ENCODE data around the gene UQCRC1. TPM values are rescaled to one million over a fixed set of nuclear protein-coding genes. Genes with fewer than 3 reads are reported as not detected.

Gene UQCRC1
- total and polyA plus RNA-seq, 2 donors (not counting 1 experiment from before 2014, with no cell fraction given): 226 to 366 TPM

DNA sequence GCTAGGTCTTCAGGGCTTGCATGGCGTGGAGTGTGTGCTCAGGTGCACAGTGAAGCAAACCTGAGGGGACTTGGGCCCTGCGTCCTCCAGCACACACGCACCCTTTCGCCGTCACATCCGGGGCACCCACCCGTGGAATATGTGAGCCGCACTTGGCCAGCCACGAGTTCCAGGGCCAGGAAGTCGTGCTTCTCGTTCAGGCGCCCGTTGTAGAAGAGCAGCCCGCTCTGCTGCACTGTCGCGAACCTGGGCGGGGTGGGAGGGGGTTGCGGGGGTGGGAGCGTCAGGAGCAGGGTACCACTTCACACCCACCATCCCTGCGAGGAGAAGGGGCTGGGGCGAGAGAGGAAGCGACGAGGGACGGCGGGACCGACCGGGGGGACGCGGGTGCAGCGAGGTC is 46.2 kb upstream of the UQCRC1 start:
- Histone ChIP-seq H3K4me2 (ENCODE audit: extremely low read depth, insufficient read depth, low read length) (peak overlapping the region; percentile 46), H2AFZ (ENCODE audit: low read length) (no peak overlapping the region), H3K4me3 (replicated peaks in 1 of 4; ENCODE audit: control extremely low read depth in 1 of 4, insufficient read depth in 1 of 4, low read depth in 3 of 4, low read length in 4 of 4) (no peak overlapping the region)

DNA sequence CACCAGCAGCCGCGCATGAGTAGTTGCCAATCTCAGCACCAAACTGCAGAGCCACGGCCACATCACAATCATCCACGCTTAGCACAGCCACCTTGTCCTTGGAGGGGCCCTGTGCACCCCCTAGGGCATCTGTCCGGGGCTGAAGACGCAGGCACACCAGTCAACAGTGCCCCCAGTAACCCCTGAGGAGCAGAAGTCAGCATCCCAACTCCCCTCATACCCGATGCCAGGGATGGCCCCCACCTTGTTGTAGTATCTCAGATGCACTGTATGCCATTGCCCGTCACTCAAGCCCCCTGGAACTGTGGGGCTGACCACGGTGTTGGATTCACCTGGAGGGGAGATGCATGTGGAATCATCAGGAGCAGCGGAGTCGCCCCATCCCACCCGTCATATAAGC is 45.6 kb upstream of the UQCRC1 start:
- H3K36me3 ChIP-seq (ENCODE audit: control insufficient read depth, insufficient read depth, low read length): no peaks in the 10 kb centered on the region
- no peak overlapping the region for H3K4me2 ChIP-seq (ENCODE audit: extremely low read depth, insufficient read depth, low read length)
- H3K27ac ChIP-seq (ENCODE audit: insufficient read depth, low read length): no peak overlapping the region
- H4K20me1 ChIP-seq (ENCODE audit: control insufficient read depth, extremely low read depth, insufficient read depth, low read length): no peaks in the 10 kb centered on the region
- no peaks in the 10 kb centered on the region for H3K79me2 ChIP-seq (ENCODE audit: control insufficient read depth, insufficient read depth, low read length)
- TF ChIP-seq, protein P1, sequence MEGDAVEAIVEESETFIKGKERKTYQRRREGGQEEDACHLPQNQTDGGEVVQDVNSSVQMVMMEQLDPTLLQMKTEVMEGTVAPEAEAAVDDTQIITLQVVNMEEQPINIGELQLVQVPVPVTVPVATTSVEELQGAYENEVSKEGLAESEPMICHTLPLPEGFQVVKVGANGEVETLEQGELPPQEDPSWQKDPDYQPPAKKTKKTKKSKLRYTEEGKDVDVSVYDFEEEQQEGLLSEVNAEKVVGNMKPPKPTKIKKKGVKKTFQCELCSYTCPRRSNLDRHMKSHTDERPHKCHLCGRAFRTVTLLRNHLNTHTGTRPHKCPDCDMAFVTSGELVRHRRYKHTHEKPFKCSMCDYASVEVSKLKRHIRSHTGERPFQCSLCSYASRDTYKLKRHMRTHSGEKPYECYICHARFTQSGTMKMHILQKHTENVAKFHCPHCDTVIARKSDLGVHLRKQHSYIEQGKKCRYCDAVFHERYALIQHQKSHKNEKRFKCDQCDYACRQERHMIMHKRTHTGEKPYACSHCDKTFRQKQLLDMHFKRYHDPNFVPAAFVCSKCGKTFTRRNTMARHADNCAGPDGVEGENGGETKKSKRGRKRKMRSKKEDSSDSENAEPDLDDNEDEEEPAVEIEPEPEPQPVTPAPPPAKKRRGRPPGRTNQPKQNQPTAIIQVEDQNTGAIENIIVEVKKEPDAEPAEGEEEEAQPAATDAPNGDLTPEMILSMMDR (conservative IDR thresholded peaks at IDR 0.05 in 1 of 2, IDR thresholded peaks at IDR 0.05 in 1 of 2; ENCODE audit: low read depth in 1 of 2, low read length in 2 of 2): no peak
- no peak for TF ChIP-seq EZH2 (IDR thresholded peaks at IDR 0.05; ENCODE audit: low read length, missing control alignments)
- no peaks in the 10 kb centered on the region for H3K9me3 ChIP-seq (ENCODE audit: control insufficient read depth, insufficient read depth, low read depth, low read length)
- DNase-seq (ENCODE audit: low read depth in 2 of 2): no peak
- H3K27me3 ChIP-seq (ENCODE audit: control insufficient read depth, insufficient read depth, low read length): no peaks in the 10 kb centered on the region
- H3K4me1 ChIP-seq (ENCODE audit: control insufficient read depth, extremely low read depth, insufficient read depth, low read length): no peaks in the 10 kb centered on the region
- H3K4me3 ChIP-seq (replicated peaks in 1 of 4; ENCODE audit: control extremely low read depth in 1 of 4, insufficient read depth in 1 of 4, low read depth in 3 of 4, low read length in 4 of 4): no peak overlapping the region
- H3K9ac ChIP-seq (ENCODE audit: insufficient read depth, low read length): no peak overlapping the region
- no peak overlapping the region for H2AFZ ChIP-seq (ENCODE audit: low read length)

More for the DNA sequence above, 46.2 kb upstream of the UQCRC1 start:
- TF ChIP-seq, protein P1 (conservative IDR thresholded peaks at IDR 0.05 in 1 of 2, IDR thresholded peaks at IDR 0.05 in 1 of 2; ENCODE audit: low read depth in 1 of 2, low read length in 2 of 2): no peak
- no peak for TF ChIP-seq EZH2 (IDR thresholded peaks at IDR 0.05; ENCODE audit: low read length, missing control alignments)
- no peak for DNase-seq (ENCODE audit: low read depth in 2 of 2)
- H3K27me3 ChIP-seq (ENCODE audit: control insufficient read depth, insufficient read depth, low read length): peaks cover under 1% of the 10 kb centered on the region
- no peaks in the 10 kb centered on the region for H3K4me1 ChIP-seq (ENCODE audit: control insufficient read depth, extremely low read depth, insufficient read depth, low read length)
- H3K27ac ChIP-seq (ENCODE audit: insufficient read depth, low read length): no peak overlapping the region
- H3K9ac ChIP-seq (ENCODE audit: insufficient read depth, low read length): no peak overlapping the region
- no peaks in the 10 kb centered on the region for H3K9me3 ChIP-seq (ENCODE audit: control insufficient read depth, insufficient read depth, low read depth, low read length)
- H3K79me2 ChIP-seq (ENCODE audit: control insufficient read depth, insufficient read depth, low read length): no peaks in the 10 kb centered on the region
- H4K20me1 ChIP-seq (ENCODE audit: control insufficient read depth, extremely low read depth, insufficient read depth, low read length): no peaks in the 10 kb centered on the region
- H3K36me3 ChIP-seq (ENCODE audit: control insufficient read depth, insufficient read depth, low read length): no peaks in the 10 kb centered on the region

DNA sequence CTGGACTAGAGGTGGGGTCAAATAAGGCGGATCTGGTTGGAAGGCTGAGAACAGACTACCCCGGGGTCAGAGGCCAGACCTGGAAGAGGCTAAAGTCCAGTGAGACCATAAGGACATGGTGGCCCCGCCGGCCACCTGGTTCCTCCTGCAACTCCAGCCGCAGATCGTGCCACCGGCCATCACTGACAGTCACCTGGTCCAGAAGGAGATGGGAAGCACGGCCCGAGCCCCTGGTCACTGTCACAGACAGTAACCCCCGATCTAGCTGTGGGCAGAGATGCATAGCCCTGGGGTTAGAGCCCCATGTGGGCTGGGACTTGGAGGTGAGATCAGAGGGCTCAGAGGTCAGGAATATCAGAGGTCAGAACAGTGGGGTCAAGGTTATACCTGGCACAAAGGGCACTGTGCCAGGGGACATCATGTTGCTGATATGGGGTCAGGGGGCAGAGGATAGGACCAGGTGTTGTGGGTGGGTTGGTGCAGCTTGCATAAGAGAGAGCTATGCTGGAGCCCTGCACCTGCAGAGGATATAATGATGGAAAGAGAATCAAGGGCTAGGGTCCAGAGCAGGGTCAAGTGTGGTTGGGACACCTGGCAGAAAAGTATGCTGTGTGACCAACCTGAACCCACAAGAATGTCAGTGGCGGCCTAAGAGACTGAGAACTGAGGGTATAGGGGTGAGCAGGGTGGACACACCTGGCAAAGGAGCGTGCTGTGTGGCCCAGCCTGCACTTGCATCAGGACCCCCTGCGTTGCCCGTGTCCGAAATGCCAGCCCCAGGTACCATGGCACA is 43.7 kb upstream of the UQCRC1 start:
- no peaks in the 10 kb centered on the region for H3K27me3 ChIP-seq (ENCODE audit: control insufficient read depth, insufficient read depth, low read length)

More for the DNA sequence above, 43.7 kb upstream of the UQCRC1 start:
- Histone ChIP-seq H3K9ac (ENCODE audit: insufficient read depth, low read length) (no peak overlapping the region), H3K4me3 (replicated peaks in 1 of 4; ENCODE audit: control extremely low read depth in 1 of 4, insufficient read depth in 1 of 4, low read depth in 3 of 4, low read length in 4 of 4) (no peak overlapping the region), H4K20me1 (ENCODE audit: control insufficient read depth, extremely low read depth, insufficient read depth, low read length) (no peaks in the 10 kb centered on the region), H3K9me3 (ENCODE audit: control insufficient read depth, insufficient read depth, low read depth, low read length) (no peaks in the 10 kb centered on the region), H3K4me2 (ENCODE audit: extremely low read depth, insufficient read depth, low read length) (no peak overlapping the region), H2AFZ (ENCODE audit: low read length) (no peak overlapping the region), H3K27ac (ENCODE audit: insufficient read depth, low read length) (no peak overlapping the region), H3K79me2 (ENCODE audit: control insufficient read depth, insufficient read depth, low read length) (no peaks in the 10 kb centered on the region), H3K4me1 (ENCODE audit: control insufficient read depth, extremely low read depth, insufficient read depth, low read length) (no peaks in the 10 kb centered on the region), H3K36me3 (ENCODE audit: control insufficient read depth, insufficient read depth, low read length) (no peaks in the 10 kb centered on the region)
- DNase-seq (ENCODE audit: low read depth in 2 of 2): no peak
- no peak for TF ChIP-seq EZH2 (IDR thresholded peaks at IDR 0.05; ENCODE audit: low read length, missing control alignments)
- TF ChIP-seq, protein P1 (conservative IDR thresholded peaks at IDR 0.05 in 1 of 2, IDR thresholded peaks at IDR 0.05 in 1 of 2; ENCODE audit: low read depth in 1 of 2, low read length in 2 of 2): no peak
